Measurements from ENCODE around the gene CNPY1.

CNPY1 gene

DNA sequence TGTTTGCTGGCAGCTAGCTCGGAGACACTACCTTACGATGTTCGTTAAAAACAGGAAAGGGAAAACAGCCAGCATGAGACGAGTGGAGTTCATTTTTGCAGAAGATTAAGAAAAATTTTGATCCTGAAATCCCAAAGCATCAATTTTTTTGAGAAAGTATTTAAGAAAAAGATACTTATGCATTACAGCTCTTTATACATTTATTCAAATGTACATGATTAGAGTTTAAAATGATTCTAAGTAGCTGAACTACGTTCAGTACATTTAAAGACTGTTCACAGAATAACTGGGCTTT is 34.7 kb downstream of the CNPY1 start:
- no peak for DNase-seq (ENCODE audit: low spot score)

DNA sequence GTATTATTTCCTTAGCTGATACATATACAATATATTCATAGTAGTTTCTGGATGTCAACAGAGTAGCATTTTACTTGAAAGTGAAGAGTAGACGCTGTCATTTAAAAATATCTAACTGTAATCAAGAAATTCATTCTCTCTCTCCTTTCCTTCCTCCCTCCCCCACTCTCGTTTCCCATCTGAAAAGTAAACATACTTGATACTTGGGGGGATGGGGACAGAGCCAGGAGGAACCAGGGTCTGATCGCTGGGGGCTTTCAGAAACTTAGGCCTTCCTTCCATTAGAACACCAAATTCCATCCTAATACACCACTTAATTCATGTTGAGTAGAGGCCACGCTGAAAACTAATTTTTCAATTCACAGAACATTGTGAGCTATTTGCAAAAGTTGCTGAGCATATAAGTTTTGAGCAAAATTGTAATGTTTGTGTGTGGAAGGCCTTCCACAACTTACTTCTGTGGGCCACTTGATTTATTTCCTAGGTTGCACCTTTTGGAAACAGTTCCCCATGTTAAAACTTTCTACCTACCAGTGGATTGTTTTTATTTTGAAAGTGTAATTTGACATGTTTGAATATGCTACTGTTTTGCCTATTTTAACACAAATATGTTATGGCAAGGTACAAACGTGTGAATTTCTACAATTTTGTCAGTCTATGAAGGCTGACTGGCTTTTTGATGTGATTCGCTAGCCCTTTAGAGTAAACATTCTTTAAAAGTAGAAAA is 35.2 kb downstream of the CNPY1 start:
- no peak for DNase-seq (ENCODE audit: low spot score)

DNA sequence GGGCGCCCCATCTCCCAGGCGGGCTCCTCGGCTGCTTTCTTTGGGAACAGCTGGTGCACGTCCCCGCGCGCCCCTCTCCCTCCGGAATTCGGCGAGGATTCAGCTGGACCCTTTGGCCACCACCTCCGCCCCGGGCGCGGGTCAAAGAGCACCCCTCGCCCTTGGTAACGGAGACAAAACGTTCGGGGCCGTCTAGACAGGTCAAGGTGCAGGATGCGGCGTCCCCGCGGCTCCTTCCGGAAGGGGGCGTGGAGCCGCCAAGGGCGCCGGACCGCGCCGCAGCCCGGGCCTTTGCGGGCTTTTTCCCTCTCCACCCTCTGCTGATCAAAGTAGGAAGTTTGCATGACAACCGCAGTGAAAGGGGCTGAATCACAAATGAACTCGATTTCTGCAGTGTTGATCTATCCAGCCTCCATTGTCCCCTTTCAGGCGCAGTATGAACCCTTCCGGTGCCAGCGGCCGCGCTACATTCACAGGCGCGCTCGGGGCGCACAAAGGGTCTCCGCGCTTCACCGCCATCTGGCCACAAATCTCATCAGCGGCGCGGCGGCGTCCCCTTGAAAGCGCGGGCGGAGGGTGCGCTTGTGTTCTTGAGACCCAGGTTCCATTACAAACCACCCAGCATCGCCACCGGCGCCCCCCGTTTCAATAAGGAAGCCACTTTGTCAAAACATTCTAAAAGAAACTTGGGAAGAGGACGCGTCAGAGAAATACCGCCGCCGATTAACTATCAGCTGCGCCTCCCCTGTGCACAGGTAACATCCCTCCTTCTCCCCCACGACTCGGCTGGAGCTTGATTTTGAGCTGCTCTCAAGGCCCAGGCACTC is 36.4 kb downstream of the CNPY1 start:
- no peak for DNase-seq (ENCODE audit: low spot score)

DNA sequence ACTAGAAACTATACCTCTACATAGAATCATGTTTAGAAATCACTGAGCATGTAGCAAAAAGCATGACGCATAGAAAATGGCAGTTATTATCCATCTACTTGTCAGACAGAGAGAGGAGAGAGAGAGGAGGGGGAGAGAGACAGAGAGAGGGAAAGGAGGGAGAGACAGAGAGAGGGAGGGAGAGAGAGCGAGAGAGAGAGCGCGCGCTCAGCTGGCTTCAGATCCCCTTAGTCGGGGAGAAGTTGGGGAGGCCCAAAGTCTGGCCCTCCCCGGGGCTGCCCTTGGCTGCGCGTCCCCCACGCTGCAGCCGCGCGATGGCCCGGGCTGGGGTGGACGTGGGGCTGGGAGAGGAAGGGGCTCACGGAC is 37.0 kb downstream of the CNPY1 start:
- no peak for DNase-seq (ENCODE audit: low spot score)

DNA sequence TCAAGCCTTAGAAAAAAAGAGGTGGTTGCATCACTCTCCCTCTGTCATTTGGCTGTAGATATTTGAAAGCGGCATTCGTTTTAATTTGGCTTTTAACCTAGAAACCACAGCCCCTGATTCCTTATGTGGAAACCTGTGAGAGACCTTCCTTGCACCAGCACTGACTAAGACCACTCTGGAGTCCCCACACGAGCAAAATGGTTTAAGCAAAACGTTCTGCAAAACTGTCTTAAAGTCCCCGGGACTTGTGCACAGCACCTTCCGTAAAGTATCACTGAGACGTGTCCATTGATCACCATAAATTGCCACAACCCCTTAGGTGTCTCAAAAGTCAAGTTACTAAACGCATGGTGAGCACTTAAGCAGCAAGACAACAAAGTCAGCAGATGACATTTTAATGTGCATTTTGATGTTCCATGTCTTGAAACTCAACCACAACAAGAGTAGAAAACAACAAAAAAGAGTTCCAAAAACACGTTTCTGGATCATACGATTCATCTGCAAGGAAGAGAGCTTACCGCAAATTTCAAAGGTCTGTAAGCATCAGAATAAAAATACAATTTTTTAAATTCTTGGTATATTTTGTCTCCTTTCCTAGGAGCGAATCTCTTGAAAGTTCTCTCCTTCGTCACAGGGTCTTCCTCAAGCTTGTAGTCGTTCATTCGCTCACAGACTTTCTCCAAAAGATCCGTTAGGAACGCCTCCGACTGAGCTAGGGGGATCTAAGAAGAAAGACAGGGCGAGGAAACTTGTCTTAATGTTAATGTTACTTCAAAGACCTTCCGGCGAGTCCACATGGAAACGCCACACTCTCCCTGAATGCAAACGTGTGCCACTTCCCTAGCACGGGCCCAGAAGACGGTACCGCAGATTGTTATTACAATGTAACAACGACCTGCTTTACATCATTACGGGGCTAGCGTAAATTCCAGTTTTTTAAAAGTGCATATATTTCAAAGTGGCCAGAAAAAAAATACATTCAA is 37.7 kb downstream of the CNPY1 start:
- DNase-seq (ENCODE audit: low spot score) = no peak

DNA sequence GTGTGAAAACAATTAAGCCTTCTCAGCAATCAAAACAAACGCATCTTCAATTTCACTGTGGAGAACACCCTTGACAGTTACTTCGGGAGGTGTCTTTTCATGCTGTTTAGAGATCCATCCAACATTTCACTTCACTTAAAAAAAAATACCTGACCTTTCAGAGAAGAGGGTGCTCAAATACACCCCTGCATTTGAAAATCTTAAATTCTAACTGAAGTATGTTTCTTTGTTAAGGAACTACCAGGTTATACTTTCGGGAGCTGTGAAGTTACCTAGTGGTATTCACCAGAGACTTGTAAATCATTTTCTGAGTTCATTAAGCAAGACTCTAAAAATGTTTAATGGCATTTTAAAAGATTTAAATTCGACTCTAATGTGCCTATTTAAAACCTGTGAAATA is 38.8 kb downstream of the CNPY1 start:
- DNase-seq (ENCODE audit: low spot score) = no peak

DNA sequence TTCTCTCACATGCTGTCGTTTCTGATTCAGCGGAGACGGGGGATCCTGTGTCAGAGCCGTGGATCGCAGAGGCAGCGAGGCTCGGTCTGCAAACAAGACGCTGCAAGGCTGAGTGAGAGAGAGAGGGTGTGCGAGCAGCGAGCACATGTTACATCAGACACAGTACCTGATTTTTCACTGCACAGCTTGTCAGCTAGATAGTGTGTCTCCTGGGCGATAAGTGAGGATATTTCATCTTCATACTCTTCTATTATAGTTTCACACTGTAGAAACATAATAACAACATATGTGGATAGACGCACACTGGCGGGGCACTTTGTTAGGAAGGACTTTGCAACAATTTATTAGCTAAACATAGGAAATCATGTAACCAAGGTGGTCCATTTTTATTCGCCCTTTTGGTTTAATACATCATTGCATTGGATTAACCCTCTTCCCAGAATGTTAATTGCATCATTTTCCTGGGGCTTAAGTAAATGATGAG is 39.5 kb downstream of the CNPY1 start:
- DNase-seq (ENCODE audit: low spot score) = no peak

DNA sequence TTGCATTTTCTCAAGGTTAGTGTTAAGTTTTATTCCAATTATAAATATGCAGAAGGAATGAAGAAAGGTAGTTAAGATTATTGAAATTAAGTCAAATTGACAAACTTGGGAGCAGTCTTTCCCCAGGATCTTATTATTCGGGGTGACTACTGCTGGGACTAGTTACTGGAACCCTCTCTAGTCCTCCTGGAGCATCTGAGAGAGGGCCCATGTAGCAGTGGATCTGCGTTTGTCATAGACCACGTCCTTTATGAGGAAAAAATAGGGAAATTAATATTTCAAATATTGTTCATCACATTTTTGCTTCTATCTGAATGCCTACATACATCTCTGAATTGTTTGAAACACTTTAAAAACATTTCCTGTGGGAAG is 41.0 kb downstream of the CNPY1 start:
- DNase-seq (ENCODE audit: low spot score) = no peak

DNA sequence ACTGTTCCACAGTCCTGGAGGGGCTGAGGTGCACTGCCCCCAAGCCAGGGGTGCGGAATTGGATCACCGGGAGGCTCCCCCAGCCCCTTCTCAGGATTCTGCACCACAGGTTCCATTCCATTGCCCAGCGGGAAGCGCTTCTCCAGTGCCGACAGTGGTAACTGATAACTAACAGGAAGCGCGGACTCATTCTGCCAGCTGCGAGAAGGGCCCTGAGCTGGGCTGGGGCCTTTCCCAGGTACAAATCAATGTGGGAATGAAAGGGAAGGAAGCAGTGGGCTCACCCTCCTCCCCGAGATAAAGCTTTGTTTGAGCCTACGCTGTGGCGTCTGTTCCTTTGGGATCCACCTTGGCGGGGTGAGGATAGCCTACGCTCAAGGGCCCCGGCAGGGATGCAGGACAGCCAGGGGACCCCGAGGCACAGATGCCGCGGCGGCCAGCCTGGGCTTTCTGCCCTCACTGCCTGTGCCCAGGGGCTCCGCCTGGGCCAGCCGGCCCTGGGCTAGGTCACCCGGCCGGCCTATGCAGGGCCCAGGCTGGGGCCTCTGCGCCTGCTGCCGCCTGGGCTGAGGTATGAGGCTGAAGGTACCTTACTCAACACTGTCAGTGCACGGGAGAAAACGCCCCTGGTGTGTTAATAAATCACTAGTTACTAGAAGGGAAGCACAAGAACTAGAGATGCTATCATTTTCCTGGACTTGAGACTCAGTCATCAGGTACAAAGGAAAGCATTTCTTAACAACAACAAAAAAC is 49.0 kb downstream of the CNPY1 start:
- no peak for DNase-seq (ENCODE audit: low spot score)

DNA sequence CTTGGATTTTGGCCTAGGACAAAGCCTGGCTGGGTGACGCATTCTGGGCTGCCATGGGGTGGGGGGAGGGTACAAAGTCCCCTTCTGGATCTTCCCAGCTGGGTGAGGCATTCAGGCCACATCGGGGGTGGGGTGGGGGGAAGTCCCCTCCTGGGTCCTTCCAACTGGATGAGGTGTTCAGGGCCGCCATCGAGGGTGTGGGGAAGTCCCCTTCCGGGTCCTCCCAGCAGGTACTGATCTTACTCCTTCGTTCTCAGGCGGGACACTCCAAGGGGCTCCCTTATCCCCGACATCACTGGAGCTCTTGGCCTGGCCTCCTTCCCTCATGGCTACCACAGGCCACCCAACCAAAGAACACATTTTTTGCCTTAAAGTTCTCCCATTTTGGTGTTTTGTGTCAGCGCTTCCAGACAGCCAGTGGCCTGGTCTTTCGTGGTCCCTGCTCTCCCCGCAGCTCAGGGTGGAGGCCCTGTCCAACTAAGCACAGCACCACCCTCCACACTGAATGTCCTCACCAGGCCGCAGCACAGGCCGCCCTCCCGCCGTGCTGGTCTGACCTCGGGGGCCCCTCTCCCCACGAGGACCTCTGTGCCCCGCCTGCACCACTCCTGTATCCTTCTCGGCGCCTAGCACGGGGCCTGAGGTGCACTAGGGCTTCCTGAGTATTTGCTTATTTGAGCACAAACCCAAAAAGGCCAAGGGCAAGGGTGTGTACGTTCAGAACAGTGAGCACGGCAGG is 49.9 kb downstream of the CNPY1 start:
- DNase-seq (ENCODE audit: low spot score) = no peak

DNA sequence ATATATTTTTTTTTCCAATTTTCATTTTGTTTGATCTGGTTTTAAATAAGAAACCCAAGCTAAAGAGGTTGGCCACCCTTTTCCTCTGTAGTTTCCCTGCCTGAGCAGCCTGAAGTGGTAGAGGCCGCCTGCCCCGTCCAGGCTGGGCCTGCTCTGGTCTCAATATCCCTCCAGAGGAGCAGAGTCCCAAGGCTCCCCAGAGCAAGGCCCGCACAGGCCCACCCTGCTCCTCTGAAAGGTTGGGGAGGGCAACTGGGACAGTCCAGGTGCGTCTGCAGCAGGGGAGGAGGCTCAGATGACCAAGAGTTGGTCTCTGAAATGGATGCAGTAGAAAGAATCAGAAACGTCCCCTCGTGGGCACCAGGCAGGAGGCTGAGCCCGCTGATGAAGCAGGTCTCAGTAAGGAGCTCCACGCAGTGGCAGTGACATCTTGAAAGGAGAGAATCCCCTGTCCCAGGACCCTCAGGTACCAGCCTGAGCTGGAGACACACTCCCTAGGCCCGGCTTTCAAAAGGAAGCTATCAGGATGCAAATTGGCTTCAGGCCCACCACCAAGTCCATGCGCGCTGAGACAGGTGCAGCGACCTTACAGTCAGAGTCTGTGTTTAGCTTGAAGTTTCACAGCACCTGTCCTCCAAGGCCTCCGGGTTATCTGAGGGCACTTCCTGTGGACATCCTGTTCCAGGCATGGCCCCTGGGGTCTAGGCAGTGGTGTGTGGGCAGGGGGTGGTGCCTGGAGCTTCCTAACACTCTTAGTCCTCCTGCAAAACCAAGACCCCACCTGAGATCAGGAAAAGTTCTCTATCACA is 50.7 kb downstream of the CNPY1 start:
- no peak for DNase-seq (ENCODE audit: low spot score)

DNA sequence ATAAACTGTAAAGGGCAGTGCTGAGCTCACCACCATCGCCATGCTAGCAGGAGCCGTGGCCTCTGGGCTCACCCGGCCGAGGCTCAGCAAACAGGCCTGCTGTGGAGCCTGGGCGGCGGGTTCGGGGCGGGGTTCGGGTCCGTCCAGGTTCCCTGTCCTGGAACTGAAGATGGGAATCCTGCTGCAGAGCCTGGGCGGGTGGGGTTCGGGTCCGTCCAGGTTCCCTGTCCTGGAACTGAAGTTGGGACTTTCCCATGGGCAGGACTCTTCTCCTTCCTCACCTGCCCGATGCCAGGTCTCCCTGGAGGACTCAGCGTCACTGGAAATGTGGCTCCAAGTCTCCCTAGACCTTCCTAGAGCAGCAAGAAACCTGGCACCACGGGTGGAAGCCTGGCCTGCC is 51.8 kb downstream of the CNPY1 start:
- DNase-seq (ENCODE audit: low spot score) = no peak

DNA sequence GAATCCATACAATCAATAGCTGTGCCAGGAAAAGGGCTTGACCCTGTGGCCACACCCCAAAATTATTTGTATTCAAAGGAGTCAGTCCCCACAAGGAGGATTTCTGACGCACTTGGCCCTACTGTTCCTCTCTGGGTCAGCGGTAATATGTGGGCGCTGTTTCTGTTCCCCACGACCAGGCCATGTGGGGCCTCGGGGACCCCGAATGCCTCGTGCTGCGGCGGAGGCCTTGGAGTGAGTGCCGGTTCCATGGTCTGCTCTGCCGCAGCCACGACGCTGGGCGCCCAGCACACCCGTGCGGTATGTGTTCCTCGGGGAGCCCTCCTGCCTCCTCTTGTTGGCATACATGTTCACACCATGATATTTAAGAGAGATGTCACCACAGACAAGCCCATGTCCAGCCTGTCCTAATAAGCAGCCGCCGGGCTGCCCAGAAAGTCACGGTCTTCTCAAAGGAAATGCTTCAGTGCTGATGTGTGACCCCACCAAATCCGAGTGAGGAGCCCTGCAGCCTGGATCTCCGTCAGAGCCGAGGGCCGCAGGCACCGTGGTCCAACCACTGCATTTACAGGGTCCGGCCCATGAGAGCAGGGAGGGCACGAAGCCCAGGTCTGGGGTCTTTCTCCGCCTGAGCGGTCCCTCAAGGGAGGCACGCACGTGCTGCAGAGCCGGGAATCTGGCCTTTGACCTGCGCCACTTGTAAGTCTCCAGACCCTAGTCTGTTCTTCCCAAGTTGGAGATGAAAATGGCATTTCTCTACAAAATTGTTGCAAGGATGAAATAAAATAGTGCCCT is 52.4 kb downstream of the CNPY1 start:
- no peak for DNase-seq (ENCODE audit: low spot score)

DNA sequence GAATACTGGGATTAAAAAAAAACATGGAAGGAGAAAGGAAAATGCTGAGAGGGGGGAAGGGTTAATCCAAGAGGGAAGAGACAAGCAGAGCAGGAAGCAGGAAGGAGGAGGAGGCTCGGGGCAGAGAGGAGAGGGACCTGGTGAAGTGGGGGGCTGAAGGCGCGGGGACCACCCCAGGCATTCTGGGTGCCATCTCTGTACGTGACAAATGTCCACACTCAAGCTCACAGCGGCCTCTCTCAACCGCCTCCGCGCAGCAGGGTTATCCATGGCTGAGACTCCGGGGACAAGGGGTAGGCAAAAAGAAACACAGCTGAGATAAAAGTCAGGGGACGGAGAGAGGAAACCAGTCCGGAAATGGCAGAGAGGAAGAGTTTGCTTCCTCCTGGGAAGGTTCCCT is 54.5 kb downstream of the CNPY1 start:
- no peak for DNase-seq (ENCODE audit: low spot score)

DNA sequence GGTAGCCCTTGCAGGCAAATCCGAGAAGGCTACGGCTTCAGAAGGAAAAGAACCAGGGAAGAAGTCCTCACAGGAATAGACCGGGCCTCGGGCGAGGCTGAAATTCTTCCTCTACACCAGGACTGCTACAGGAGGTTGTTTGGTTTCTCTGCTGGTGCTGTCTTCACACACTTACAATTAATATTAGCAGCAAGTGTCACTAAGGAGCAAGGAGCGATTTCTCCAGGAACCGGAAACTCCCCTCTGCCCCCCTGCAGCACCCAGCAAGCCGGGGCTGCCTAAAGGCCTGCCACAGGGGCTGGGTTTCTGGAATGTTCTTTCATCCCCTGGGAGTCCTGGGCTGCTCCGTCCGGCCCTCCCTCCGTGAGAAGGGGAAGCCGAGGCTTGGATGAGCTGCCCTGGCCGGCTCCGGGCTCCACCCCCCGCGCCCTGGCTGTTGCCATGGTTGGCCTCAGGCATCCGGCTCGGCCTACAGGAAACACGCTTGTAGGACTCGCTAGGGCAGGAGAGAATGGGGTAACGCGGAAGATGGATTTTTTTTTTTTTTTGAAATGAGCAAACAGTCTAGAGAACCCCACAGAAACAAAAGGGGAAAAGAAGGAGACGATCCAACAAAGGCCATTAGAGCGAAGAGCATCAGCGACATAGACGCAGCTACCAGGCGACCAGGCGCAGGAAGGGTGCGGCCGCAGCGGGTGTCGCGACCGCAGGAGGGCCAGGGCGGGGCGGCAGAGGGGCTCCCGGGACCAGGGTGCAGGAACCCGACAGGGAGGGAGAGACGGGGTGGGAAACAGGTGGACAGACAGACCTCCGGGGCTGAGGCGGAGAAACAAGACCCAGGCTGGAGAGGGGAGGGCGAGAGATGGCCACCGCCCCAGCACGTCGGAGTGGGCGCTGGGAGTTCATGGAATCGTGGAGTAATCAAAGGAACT is 55.4 kb downstream of the CNPY1 start:
- DNase-seq (ENCODE audit: low spot score) = no peak

DNA sequence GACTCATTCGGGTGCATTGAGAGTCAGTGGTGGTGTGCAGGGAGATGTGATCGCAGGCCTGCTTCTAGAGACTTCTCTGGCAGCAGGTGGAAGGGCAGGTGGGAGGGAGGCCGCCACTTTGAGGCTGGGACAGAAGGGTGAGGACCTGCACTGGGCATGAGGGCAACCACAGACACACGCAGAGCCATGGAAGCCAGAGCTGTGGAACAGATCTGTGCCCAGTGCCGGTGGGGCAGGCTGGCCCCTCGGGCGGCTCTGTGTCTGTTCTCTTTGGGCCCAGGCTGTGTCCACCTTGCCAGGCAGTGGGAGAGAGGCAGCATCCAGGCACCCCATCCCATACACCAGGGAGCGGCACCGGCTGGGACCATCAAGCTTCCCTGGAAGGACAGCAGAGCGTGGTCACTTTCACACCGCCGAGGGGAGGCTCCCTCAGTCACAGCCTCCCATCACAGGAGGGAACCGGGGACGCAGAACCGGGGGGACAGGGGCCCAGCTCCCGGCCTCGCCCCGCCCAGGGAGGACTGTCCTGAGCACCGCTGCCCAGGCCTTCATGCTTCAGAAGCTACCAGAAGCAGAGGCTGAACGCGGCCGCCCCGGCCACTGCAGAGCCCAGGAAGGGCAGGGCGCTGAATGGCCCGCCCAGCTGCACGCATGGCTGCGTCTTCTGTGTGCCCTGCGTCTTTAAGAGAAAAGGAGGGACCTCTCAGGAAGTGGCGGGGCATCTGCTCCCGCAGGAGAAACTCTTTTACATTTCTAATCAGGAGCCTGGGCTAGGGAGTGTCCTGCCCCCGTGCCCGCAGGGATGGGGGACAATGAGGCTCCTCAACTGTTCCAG is 56.3 kb downstream of the CNPY1 start:
- DNase-seq (ENCODE audit: low spot score) = no peak

DNA sequence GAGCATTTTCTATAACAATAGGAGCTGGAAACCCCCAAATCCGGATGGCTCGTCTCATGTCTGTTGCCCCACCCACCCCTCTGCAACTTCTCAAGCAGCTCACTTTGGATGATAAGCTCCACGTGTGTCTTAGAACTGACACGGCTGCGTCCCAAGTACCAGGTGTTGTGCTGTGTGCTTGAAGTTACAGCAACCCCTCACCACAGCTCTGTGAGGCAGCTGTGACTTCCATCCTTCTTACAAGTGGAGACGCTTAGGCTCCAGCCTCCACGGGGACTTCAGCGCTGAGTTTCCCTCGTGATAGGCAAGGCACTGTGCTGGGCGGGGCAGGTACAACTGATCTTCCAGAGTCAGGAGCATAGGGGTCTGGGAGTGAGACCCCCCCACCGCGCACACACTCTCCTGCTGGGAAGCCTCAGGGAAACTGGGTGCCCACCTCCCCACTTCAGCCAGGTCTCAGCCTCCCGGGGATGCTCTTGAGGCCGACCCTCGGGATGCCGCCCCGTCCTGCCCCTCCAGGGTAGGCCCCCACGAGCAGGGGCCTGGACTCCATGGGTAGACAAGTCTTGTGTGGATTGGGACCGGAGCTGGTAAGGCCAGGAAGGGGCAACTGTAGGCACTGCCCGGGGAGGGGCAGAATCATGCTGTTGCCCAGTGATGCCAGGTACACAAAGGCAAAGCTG is 57.1 kb downstream of the CNPY1 start:
- no peak for DNase-seq (ENCODE audit: low spot score)
